Measurements from ENCODE around the gene LTA4H.

GRCh38 chr12:95951515-95951914, 83.9 kb downstream of the LTA4H start:
- TF ChIP-seq, protein P1, sequence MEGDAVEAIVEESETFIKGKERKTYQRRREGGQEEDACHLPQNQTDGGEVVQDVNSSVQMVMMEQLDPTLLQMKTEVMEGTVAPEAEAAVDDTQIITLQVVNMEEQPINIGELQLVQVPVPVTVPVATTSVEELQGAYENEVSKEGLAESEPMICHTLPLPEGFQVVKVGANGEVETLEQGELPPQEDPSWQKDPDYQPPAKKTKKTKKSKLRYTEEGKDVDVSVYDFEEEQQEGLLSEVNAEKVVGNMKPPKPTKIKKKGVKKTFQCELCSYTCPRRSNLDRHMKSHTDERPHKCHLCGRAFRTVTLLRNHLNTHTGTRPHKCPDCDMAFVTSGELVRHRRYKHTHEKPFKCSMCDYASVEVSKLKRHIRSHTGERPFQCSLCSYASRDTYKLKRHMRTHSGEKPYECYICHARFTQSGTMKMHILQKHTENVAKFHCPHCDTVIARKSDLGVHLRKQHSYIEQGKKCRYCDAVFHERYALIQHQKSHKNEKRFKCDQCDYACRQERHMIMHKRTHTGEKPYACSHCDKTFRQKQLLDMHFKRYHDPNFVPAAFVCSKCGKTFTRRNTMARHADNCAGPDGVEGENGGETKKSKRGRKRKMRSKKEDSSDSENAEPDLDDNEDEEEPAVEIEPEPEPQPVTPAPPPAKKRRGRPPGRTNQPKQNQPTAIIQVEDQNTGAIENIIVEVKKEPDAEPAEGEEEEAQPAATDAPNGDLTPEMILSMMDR (IDR thresholded peaks at IDR 0.05): no peak
- no peak for TF ChIP-seq EP300 (IDR thresholded peaks at IDR 0.05)

Measured in ovary (tissue), 3 donors.